ENCODE results near the gene NTNG1. TPM values are rescaled to one million over a fixed set of nuclear protein-coding genes. Genes with fewer than 3 reads are reported as not detected.

NTNG1 gene
- total RNA-seq, 2 experiments from 2014 or later, result 2.3 to 5.9 TPM

DNA sequence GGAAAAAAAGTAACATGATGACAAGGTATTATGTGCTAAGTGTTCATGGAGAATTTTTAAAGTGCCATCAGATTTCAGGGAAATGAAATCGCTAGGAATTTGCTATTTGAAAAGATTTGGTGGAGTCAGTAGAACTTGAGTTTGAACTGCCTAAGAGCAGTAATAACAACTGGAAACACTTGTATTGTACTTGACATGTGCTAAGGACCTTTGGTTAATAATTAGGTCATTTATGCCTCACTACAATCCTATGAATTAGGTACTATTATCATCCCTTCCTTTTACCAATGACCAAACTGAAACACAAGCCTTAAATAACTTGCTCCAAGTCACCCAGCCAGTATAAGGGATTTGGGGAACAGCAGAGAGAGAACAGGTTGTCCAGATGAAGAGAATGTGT is 133.4 kb downstream of the NTNG1 start:
- no TSS peak for BruUV-seq (replicated peaks)
- no peak for TF ChIP-seq EZH2phosphoT487 (IDR thresholded peaks at IDR 0.05; ENCODE audit: borderline replicate concordance, low read depth, low read length)
- TF ChIP-seq, protein P1, sequence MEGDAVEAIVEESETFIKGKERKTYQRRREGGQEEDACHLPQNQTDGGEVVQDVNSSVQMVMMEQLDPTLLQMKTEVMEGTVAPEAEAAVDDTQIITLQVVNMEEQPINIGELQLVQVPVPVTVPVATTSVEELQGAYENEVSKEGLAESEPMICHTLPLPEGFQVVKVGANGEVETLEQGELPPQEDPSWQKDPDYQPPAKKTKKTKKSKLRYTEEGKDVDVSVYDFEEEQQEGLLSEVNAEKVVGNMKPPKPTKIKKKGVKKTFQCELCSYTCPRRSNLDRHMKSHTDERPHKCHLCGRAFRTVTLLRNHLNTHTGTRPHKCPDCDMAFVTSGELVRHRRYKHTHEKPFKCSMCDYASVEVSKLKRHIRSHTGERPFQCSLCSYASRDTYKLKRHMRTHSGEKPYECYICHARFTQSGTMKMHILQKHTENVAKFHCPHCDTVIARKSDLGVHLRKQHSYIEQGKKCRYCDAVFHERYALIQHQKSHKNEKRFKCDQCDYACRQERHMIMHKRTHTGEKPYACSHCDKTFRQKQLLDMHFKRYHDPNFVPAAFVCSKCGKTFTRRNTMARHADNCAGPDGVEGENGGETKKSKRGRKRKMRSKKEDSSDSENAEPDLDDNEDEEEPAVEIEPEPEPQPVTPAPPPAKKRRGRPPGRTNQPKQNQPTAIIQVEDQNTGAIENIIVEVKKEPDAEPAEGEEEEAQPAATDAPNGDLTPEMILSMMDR (conservative IDR thresholded peaks at IDR 0.05; ENCODE audit: low read length), result no peak
- peak overlapping the region; percentile 77; the same call in 1 of the 2 replicates for H2AFZ ChIP-seq (ENCODE audit: low read length)
- H3K79me2 ChIP-seq (ENCODE audit: insufficient read depth, low read depth, low read length), result no peaks in the 10 kb centered on the region
- POLR2A ChIA-PET, result interaction anchor here (0.6 to 1.9 kb wide), 6 partner anchors 10 to 200 kb away, joined by 3 to 6 read pairs (median 4); no protein-coding TSS in a partner anchor
- DNase-seq (ENCODE audit: low spot score), result no peak
- H3K9me2 ChIP-seq (ENCODE audit: insufficient read depth, low read length), result no peaks in the 10 kb centered on the region
- no peaks in the 10 kb centered on the region for H3K36me3 ChIP-seq (ENCODE audit: insufficient read depth, low read length)
- H3K4me2 ChIP-seq (ENCODE audit: low read length), result peak overlapping the region; percentile 36; the same call in 1 of the 2 replicates
- H3K27ac ChIP-seq (ENCODE audit: low read depth, low read length, poor library complexity, severe bottlenecking), result no peak overlapping the region
- no peaks in the 10 kb centered on the region for H3K9me3 ChIP-seq (ENCODE audit: low read length)
- H4K20me1 ChIP-seq (ENCODE audit: insufficient read depth, low read length), result no peaks in the 10 kb centered on the region
- peaks cover 19% of the 10 kb centered on the region for H3K4me1 ChIP-seq (ENCODE audit: insufficient read depth, low read length, poor library complexity, severe bottlenecking)
- CTCF ChIA-PET (ENCODE audit: unreplicated experiment), result interaction anchor here (1.6 kb wide), 1 partner anchor 255 kb away, joined by 7 read pairs; no protein-coding TSS in a partner anchor
- intact Hi-C loops (cut with micrococcal nuclease; ENCODE audit: unreplicated experiment), result loop anchor here (10.0 kb wide), 1 partner anchor 181 kb away; no protein-coding TSS in a partner anchor
- H3K4me3 ChIP-seq (ENCODE audit: low read depth, low read length, poor library complexity, severe bottlenecking), result no peak overlapping the region

DNA sequence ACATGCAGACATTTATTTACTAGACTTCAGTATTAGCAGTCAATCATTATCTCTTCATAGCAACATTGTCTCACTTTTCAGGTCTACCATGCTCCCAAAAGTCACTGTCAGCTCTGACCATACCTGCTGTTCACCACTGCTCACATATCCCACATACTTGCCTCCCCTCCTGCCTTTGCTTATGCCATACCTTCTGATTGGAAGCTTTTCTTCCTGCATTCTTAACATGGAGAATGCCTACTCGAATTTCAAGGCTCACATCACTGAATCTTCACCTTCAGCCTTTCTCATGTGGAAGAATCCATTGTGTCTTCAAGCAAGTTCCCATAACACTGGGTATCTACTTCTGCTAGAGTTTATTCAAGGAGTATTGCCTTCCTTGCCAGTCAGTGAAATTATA is 135.4 kb downstream of the NTNG1 start:
- Histone ChIP-seq H3K9me2 (ENCODE audit: insufficient read depth, low read length) (no peaks in the 10 kb centered on the region), H3K4me3 (ENCODE audit: low read depth, low read length, poor library complexity, severe bottlenecking) (no peak overlapping the region), H3K4me1 (ENCODE audit: insufficient read depth, low read length, poor library complexity, severe bottlenecking) (peaks cover 19% of the 10 kb centered on the region), H3K36me3 (ENCODE audit: insufficient read depth, low read length) (no peaks in the 10 kb centered on the region), H3K79me2 (ENCODE audit: insufficient read depth, low read depth, low read length) (no peaks in the 10 kb centered on the region), H4K20me1 (ENCODE audit: insufficient read depth, low read length) (no peaks in the 10 kb centered on the region), H3K4me2 (ENCODE audit: low read length) (no peak overlapping the region), H2AFZ (ENCODE audit: low read length) (peak overlapping the region; percentile 55; the same call in 1 of the 2 replicates), H3K9me3 (ENCODE audit: low read length) (no peaks in the 10 kb centered on the region), H3K27ac (ENCODE audit: low read depth, low read length, poor library complexity, severe bottlenecking) (no peak overlapping the region)
- ChIA-PET POLR2A (interaction anchor here (0.6 to 2.2 kb wide), 5 partner anchors 114 to 492 kb away, joined by 3 to 8 read pairs (median 3); no protein-coding TSS in a partner anchor), CTCF (ENCODE audit: unreplicated experiment) (interaction anchor here (1.5 to 1.6 kb wide), 2 partner anchors 155 to 253 kb away, joined by 3 to 8 read pairs; no protein-coding TSS in a partner anchor)
- TF ChIP-seq EZH2phosphoT487 (IDR thresholded peaks at IDR 0.05; ENCODE audit: borderline replicate concordance, low read depth, low read length), result no peak
- TF ChIP-seq, protein P1 (conservative IDR thresholded peaks at IDR 0.05; ENCODE audit: low read length), result no peak
- no peak for DNase-seq (ENCODE audit: low spot score)
- intact Hi-C loops (cut with micrococcal nuclease; ENCODE audit: unreplicated experiment), result loop anchor here (2.0 to 10.0 kb wide), 2 partner anchors 179 to 473 kb away; no protein-coding TSS in a partner anchor
- BruUV-seq (replicated peaks), result no TSS peak

DNA sequence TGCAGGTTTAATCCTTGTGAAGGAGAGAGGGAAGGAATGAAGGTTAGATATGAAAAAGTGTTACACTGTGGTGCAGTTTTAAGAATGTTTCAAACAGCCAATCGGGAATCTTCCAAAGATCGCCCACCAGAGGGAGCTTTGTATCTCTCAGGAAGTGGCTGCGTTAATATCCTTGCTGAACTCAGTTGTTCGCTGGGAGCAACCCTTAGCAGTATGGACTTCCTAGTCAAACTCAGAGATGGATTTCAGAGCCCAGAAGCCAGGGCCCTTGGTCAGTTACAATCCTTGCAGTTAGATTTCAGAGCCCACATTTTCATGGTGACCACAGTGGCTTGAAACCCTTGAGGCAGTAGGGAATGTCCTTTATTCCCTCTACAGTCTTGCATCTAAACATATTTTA is 136.2 kb downstream of the NTNG1 start:
- no peak for TF ChIP-seq EZH2phosphoT487 (IDR thresholded peaks at IDR 0.05; ENCODE audit: borderline replicate concordance, low read depth, low read length)
- TF ChIP-seq, protein P1 (conservative IDR thresholded peaks at IDR 0.05; ENCODE audit: low read length), result peak; percentile 92
- Histone ChIP-seq H3K79me2 (ENCODE audit: insufficient read depth, low read depth, low read length) (no peaks in the 10 kb centered on the region), H3K4me3 (ENCODE audit: low read depth, low read length, poor library complexity, severe bottlenecking) (no peak overlapping the region), H3K36me3 (ENCODE audit: insufficient read depth, low read length) (no peaks in the 10 kb centered on the region), H3K9me2 (ENCODE audit: insufficient read depth, low read length) (no peaks in the 10 kb centered on the region), H4K20me1 (ENCODE audit: insufficient read depth, low read length) (no peaks in the 10 kb centered on the region), H3K27ac (ENCODE audit: low read depth, low read length, poor library complexity, severe bottlenecking) (no peak overlapping the region), H3K9me3 (ENCODE audit: low read length) (no peaks in the 10 kb centered on the region), H3K4me1 (ENCODE audit: insufficient read depth, low read length, poor library complexity, severe bottlenecking) (peaks cover 19% of the 10 kb centered on the region), H3K4me2 (ENCODE audit: low read length) (peak overlapping the region; percentile 27; the same call in 1 of the 2 replicates), H2AFZ (ENCODE audit: low read length) (peak overlapping the region; percentile 55; the same call in 1 of the 2 replicates)
- no TSS peak for BruUV-seq (replicated peaks)
- intact Hi-C loops (cut with micrococcal nuclease; ENCODE audit: unreplicated experiment), result loop anchor here (1.0 to 10.0 kb wide), 4 partner anchors 82 to 472 kb away; no protein-coding TSS in a partner anchor
- POLR2A ChIA-PET, result interaction anchor here (0.7 to 2.2 kb wide), 9 partner anchors 17 to 492 kb away, joined by 3 to 8 read pairs (median 3); no protein-coding TSS in a partner anchor
- DNase-seq (ENCODE audit: low spot score), result peak; percentile 83
- CTCF ChIA-PET (ENCODE audit: unreplicated experiment), result interaction anchor here (1.5 to 1.6 kb wide), 2 partner anchors 154 to 252 kb away, joined by 3 to 8 read pairs; no protein-coding TSS in a partner anchor
